Esophagus muscularis mucosa (tissue), 4 donors: ENCODE measurements around the gene ANO8. TPM values are rescaled to one million over a fixed set of nuclear protein-coding genes. Genes with fewer than 3 reads are reported as not detected.
"Not testable (repeated sequence)": the region's sequence is repeated elsewhere in the genome, so short reads cannot be mapped to it uniquely, and the experiment has no call there.

Experiments used
- DNase-seq: peaks from one replicate; pipeline ENCODE4 v3.0.0-alpha.2; 2017; ENCODE audit errors: extremely low spot score
- H3K27ac ChIP-seq, 4 donors: fragments of 200-600 bp; sonication (generic); replicated peaks in 1 of 4; 1 replicate in 3 of 4; 2 replicates in 1 of 4; pipeline ENCODE4 v1.5.1; 2016 to 2019; ENCODE audit warnings: mild to moderate bottlenecking in 1 of 4
- H3K27me3 ChIP-seq, 4 donors: fragments of 200-600 bp; sonication (generic); one replicate each; pipeline versions ENCODE4 v1.5.1 to v1.6.0; 2016 to 2019
- H3K36me3 ChIP-seq, 4 donors: fragments of 200-600 bp; sonication (generic); one replicate each; pipeline ENCODE4 v1.5.1; 2016 to 2019
- H3K4me1 ChIP-seq, 4 donors: fragments of 200-600 bp; sonication (generic); one replicate each; pipeline ENCODE4 v1.5.1; 2016 to 2019
- H3K4me3 ChIP-seq, 4 donors: fragments of 200-600 bp; sonication (generic); 1 replicate in 2 of 4; 2 replicates in 2 of 4; pipeline ENCODE4 v1.5.1; 2016 to 2019; ENCODE audit warnings: mild to moderate bottlenecking in 4 of 4, moderate library complexity in 1 of 4
- H3K9me3 ChIP-seq, 4 donors: fragments of 200-600 bp; sonication (generic); 1 replicate in 3 of 4; 2 replicates in 1 of 4; pipeline ENCODE4 v1.5.1; 2016 to 2019
- EP300 ChIP-seq: sonication (generic); formaldehyde crosslinking; IDR thresholded peaks from one replicate; pipeline ENCODE4 v1.6.1; 2017; ENCODE audit warnings: antibody characterized with exemption
- POLR2A ChIP-seq: fragments of 450-650 bp; IDR thresholded peaks from one replicate; pipeline ENCODE4 v1.6.1; 2017; ENCODE audit warnings: antibody characterized with exemption, moderate library complexity, mild to moderate bottlenecking, low read depth
- POLR2AphosphoS5 ChIP-seq, 2 donors: sonication (generic); formaldehyde crosslinking; IDR thresholded peaks; one replicate each; pipeline ENCODE4 v1.6.1; 2017; ENCODE audit warnings: antibody characterized with exemption in 2 of 2
- WGBS: methylation state at CpG from one replicate; pipeline ENCODE4 v1.1.5; 2018; 5-methylcytosine and 5-hydroxymethylcytosine counted together
- intact Hi-C: fragments of 100-400 bp; cut with DNase I; formaldehyde crosslinking; loops from one replicate; pipeline ENCODE4 v1.15.1; 2023
- total RNA-seq, 4 donors: library from RNA; depleted of rRNA; stranded (reverse); fragments of >200 nt; gene quantifications; one replicate each; pipeline versions ENCODE4 v1.1.0 to v1.2.1, GENCODE V29; 2016
- TF ChIP-seq, protein P1 (sequence below), 3 experiments: fragments of 200-600 bp in 2 of 3; fragments of 450-650 bp in 1 of 3; sonication (generic) in 2 of 3; IDR thresholded peaks; one replicate each; pipeline ENCODE4 v1.5.1; 2017 to 2019; ENCODE audit warnings: antibody characterized with exemption in 3 of 3, mild to moderate bottlenecking in 2 of 3, moderate library complexity in 1 of 3

ANO8 gene
- total RNA-seq, 4 donors from 2014 or later = 2.9 to 7.4 (median 4.0) TPM

DNA sequence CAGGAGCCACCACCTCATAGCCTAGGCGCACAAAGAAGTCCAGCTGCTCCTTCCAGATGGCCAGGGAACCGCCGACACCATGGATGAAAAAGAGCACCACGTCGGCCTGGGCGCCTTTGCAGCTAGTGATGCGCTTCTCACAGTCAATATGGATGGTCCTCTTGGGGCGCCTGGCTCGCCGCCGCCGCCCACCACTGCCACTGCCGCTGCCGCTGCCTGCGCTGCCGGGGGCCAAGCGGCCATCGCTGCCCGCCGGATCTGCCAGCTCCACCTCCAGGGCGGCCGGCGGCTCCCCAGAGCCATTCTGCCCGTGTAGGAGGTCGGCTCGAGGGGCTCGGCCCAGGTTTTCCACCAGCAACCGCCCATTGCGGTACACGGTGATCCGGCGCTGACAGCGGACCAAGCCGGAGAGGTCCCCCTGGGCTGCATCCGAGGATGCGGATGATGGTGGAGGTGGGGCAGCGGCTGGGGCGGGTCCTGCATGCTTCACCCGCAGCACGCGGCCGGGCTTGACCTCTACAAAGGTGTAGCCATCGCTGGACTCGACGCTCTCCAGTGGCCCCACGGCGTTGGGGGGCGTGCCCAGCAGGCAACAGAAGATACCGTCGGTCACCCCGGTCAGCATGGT is 33.5 kb downstream of the ANO8 start:
- H3K9me3 ChIP-seq = peaks cover 0 to 5% (median 0%) of the 10 kb centered on the region in 4 donors
- no peak overlapping the region for H3K27ac ChIP-seq
- peaks cover 29 to 59% (median 52%) of the 10 kb centered on the region in 4 donors for H3K4me1 ChIP-seq
- TF ChIP-seq EP300 (no peak), POLR2AphosphoS5 (IDR thresholded peaks at IDR 0.05) (no peak), POLR2A (no peak)
- TF ChIP-seq, protein P1, sequence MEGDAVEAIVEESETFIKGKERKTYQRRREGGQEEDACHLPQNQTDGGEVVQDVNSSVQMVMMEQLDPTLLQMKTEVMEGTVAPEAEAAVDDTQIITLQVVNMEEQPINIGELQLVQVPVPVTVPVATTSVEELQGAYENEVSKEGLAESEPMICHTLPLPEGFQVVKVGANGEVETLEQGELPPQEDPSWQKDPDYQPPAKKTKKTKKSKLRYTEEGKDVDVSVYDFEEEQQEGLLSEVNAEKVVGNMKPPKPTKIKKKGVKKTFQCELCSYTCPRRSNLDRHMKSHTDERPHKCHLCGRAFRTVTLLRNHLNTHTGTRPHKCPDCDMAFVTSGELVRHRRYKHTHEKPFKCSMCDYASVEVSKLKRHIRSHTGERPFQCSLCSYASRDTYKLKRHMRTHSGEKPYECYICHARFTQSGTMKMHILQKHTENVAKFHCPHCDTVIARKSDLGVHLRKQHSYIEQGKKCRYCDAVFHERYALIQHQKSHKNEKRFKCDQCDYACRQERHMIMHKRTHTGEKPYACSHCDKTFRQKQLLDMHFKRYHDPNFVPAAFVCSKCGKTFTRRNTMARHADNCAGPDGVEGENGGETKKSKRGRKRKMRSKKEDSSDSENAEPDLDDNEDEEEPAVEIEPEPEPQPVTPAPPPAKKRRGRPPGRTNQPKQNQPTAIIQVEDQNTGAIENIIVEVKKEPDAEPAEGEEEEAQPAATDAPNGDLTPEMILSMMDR (IDR thresholded peaks at IDR 0.05) = no peak
- H3K27me3 ChIP-seq = peaks cover 0 to 7% (median 0%) of the 10 kb centered on the region in 4 donors
- H3K4me3 ChIP-seq = no peak overlapping the region
- DNase-seq = no peak
- H3K36me3 ChIP-seq = peaks cover 3 to 28% (median 14%) of the 10 kb centered on the region in 4 donors
- WGBS = 95% methylated on average over 31 of the region's 51 CpGs
- intact Hi-C loops = no loop called here

DNA sequence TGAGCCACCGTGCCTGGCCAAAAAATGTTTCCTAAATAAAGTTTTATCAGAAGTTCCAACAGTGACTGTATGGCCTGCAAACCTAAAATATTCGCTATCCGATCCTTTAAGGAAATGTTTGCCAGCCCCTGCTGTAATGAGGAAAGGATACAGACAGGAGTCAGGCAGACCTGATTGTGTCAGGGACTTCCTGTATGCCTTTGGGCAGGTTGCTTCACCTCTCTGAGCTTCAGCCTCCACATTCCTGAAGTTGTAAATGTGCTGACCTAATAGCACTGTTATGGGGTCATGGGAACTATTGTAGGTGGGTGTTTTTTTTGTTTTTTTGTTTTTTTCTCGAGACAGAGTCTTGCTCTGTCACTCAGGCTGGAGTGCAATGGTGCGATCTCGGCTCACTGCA is 37.7 kb downstream of the ANO8 start:
- intact Hi-C loops = no loop called here
- H3K4me3 ChIP-seq = no peak overlapping the region

GRCh38 chr19:17296273-17296672 is 38.4 kb downstream of the ANO8 start:
- Histone ChIP-seq H3K36me3 (peaks cover 3 to 41% (median 25%) of the 10 kb centered on the region in 4 donors), H3K27ac (no peak overlapping the region), H3K4me3 (no peak overlapping the region), H3K27me3 (no peaks in the 10 kb centered on the region), H3K9me3 (peaks cover 0 to 5% (median 0%) of the 10 kb centered on the region in 4 donors), H3K4me1 (peaks cover 0 to 39% (median 25%) of the 10 kb centered on the region in 4 donors)
- peak; percentile 70 for DNase-seq
- TF ChIP-seq POLR2AphosphoS5 (IDR thresholded peaks at IDR 0.05) = no peak
- TF ChIP-seq, protein P1 (IDR thresholded peaks at IDR 0.05) = no peak
- TF ChIP-seq EP300 = no peak
- no peak for TF ChIP-seq POLR2A
- 57% methylated on average over 4 of the region's 4 CpGs for WGBS
- intact Hi-C loops = no loop called here

More for the DNA sequence above, 37.7 kb downstream of the ANO8 start:
- 87% methylated on average over 6 of the region's 6 CpGs for WGBS
- Histone ChIP-seq H3K9me3 (peaks cover 0 to 5% (median 0%) of the 10 kb centered on the region in 4 donors), H3K27me3 (no peaks in the 10 kb centered on the region), H3K4me1 (peaks cover 0 to 44% (median 30%) of the 10 kb centered on the region in 4 donors), H3K36me3 (peaks cover 3 to 42% (median 26%) of the 10 kb centered on the region in 4 donors), H3K27ac (no peak overlapping the region)
- DNase-seq = no peak
- TF ChIP-seq EP300 (no peak), POLR2A (no peak), POLR2AphosphoS5 (IDR thresholded peaks at IDR 0.05) (no peak)
- TF ChIP-seq, protein P1 (IDR thresholded peaks at IDR 0.05) = no peak

GRCh38 chr19:17295551-17295950 is 39.1 kb downstream of the ANO8 start:
- H3K36me3 ChIP-seq = peaks cover 3 to 33% (median 21%) of the 10 kb centered on the region in 4 donors
- intact Hi-C loops, DNase-seq, H3K9me3 ChIP-seq, H3K27me3 ChIP-seq, H3K27ac ChIP-seq, H3K4me3 ChIP-seq: not testable (repeated sequence)
- WGBS = 98% methylated on average over 6 of the region's 6 CpGs
- H3K4me1 ChIP-seq = peaks cover 0 to 32% (median 18%) of the 10 kb centered on the region in 4 donors

DNA sequence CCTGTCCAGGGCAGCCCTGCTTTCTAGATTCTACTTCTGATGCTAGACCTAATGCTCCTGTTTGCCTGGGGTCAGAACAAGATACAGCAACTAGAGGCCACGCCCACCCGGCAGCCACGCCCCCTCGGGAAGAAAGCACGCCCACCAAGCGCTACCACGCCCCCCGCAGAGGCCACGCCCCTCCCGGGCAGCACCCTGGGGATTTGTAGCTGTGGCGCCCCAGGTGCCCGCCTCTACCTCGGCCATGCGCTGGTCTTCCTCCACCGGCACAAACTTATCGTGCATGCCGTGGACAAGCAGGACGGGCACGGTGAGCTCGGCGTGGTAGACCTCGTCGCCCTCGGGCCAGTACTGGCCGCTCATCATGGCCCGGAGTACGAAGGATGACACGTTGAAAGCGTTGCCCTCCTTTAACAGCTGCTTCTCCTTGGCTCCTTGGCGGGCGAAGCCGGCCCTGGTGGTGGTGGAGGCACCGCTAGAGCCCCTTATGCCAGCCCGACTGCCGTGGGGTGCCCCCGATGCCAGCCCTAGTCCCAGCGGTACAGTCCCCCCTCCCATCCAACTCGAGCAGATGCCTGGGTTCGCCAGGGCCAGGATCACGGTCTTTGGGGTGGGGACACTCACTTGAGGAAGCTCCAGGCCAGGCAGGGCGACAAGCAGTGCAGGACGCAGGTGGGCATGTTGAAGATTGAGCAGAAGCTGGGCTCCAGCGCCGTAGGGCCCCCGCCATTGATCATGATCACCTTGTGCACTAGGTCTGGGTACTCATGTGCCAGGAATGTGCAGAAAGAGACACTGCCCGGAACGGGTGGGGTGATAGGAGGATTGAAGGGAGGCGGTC is 40.4 kb downstream of the ANO8 start:
- TF ChIP-seq, protein P1 (IDR thresholded peaks at IDR 0.05) = no peak
- no peak for TF ChIP-seq POLR2AphosphoS5 (IDR thresholded peaks at IDR 0.05)
- TF ChIP-seq EP300 = no peak
- no peak for TF ChIP-seq POLR2A
- H3K27ac ChIP-seq = no peak overlapping the region
- intact Hi-C loops = loop anchor here (5.0 kb wide), 1 partner anchor 98 kb away; the partner anchor contains the start of gene CCDC194
- WGBS = 75% methylated on average over 36 of the region's 48 CpGs
- no peaks in the 10 kb centered on the region for H3K27me3 ChIP-seq
- DNase-seq = peak; percentile 70
- H3K9me3 ChIP-seq = peaks cover 0 to 5% (median 0%) of the 10 kb centered on the region in 4 donors
- no peak overlapping the region for H3K4me3 ChIP-seq
- H3K36me3 ChIP-seq = peaks cover 3 to 28% (median 18%) of the 10 kb centered on the region in 4 donors
- H3K4me1 ChIP-seq = peaks cover 0 to 30% (median 19%) of the 10 kb centered on the region in 4 donors
